Naive thymus-derived CD4-positive, alpha-beta T cell (primary cell): ENCODE data around the gene ANKRD36C. TPM values are rescaled to one million over a fixed set of nuclear protein-coding genes. Genes with fewer than 3 reads are reported as not detected.
"Not testable (repeated sequence)": the region's sequence is repeated elsewhere in the genome, so short reads cannot be mapped to it uniquely, and the experiment has no call there.

Experiments
- ATAC-seq: fragments of 150-1000 bp; cut with Tn5 transposase; 2 replicates; pipeline ENCODE4 v1.10.0; 2021; ENCODE audit warnings: mild to moderate bottlenecking, moderate library complexity
- CTCF ChIA-PET: fragments of 350-600 bp; sonication (Branson Sonifier 250); formaldehyde crosslinking; loops from one replicate; lab custom pipeline; 2021; ENCODE audit warnings: antibody characterized with exemption; lab: Charles Lee
- POLR2A ChIA-PET: fragments of 350-600 bp; sonication (Branson Sonifier 250); formaldehyde crosslinking; loops from one replicate; lab custom pipeline; 2021; ENCODE audit warnings: antibody characterized with exemption, inconsistent platforms; lab: Charles Lee
- DNase-seq, 9 donors: peaks; one replicate each; pipeline versions ENCODE4 v3.0.0 to v3.0.0-alpha.2; 2020 to 2022; ENCODE audit warnings: mixed read lengths in 1 of 9
- H3K27ac ChIP-seq: one replicate; pipeline ENCODE4 v1.7.0; 2013; ENCODE audit warnings: mild to moderate bottlenecking, low read depth, low read length, moderate library complexity
- H3K27me3 ChIP-seq, 2 donors: one replicate each; pipeline ENCODE4 v1.7.0; 2013; ENCODE audit warnings: low read length in 2 of 2, mild to moderate bottlenecking in 2 of 2, moderate library complexity in 2 of 2; ENCODE audit not compliant: control insufficient read depth in 2 of 2, insufficient read depth in 2 of 2
- H3K36me3 ChIP-seq, 3 experiments: 1 replicate in 2 of 3; 2 replicates in 1 of 3; pipeline ENCODE4 v1.7.0; 2013; ENCODE audit warnings: low read length in 3 of 3, mild to moderate bottlenecking in 3 of 3, moderate library complexity in 1 of 3; ENCODE audit not compliant: insufficient read depth in 3 of 3, control insufficient read depth in 2 of 3
- H3K4me1 ChIP-seq, 2 donors: one replicate each; pipeline ENCODE4 v1.7.0; 2013; ENCODE audit warnings: low read length in 2 of 2, mild to moderate bottlenecking in 2 of 2, moderate library complexity in 1 of 2; ENCODE audit not compliant: control insufficient read depth in 2 of 2, insufficient read depth in 2 of 2
- H3K4me3 ChIP-seq: 2 replicates; pipeline ENCODE4 v1.7.0; 2013; ENCODE audit warnings: mild to moderate bottlenecking, low read length
- H3K9me3 ChIP-seq, 3 experiments: 1 replicate in 2 of 3; 2 replicates in 1 of 3; pipeline ENCODE4 v1.7.0; 2013; ENCODE audit warnings: low read length in 3 of 3; ENCODE audit not compliant: control insufficient read depth in 2 of 3
- H3K27ac Mint-ChIP-seq, 9 donors: one replicate each; pipeline ENCODE4 v1.8.0; 2020 to 2022; ENCODE audit warnings: mixed read lengths in 9 of 9, mild to moderate bottlenecking in 8 of 9, moderate library complexity in 5 of 9, inconsistent platforms in 2 of 9
- H3K27me3 Mint-ChIP-seq, 5 donors: one replicate each; pipeline ENCODE4 v1.8.0; 2021 to 2022; ENCODE audit warnings: mixed read lengths in 5 of 5, mild to moderate bottlenecking in 1 of 5
- H3K36me3 Mint-ChIP-seq, 5 donors: one replicate each; pipeline ENCODE4 v1.8.0; 2020 to 2022; ENCODE audit warnings: mixed read lengths in 5 of 5, mild to moderate bottlenecking in 3 of 5, inconsistent platforms in 1 of 5
- H3K4me1 Mint-ChIP-seq, 7 donors: one replicate each; pipeline ENCODE4 v1.8.0; 2020 to 2022; ENCODE audit warnings: mixed read lengths in 7 of 7, mild to moderate bottlenecking in 3 of 7, inconsistent platforms in 1 of 7
- H3K4me3 Mint-ChIP-seq, 10 donors: one replicate each; pipeline ENCODE4 v1.8.0; 2020 to 2022; ENCODE audit warnings: mild to moderate bottlenecking in 10 of 10, mixed read lengths in 10 of 10, moderate library complexity in 6 of 10, inconsistent platforms in 2 of 10
- H3K9me3 Mint-ChIP-seq, 11 donors: one replicate each; pipeline ENCODE4 v1.8.0; 2020 to 2022; ENCODE audit warnings: mixed read lengths in 11 of 11, mild to moderate bottlenecking in 4 of 11, inconsistent platforms in 1 of 11, moderate library complexity in 1 of 11
- intact Hi-C, 2 donors: fragments of 100-400 bp; cut with micrococcal nuclease; formaldehyde crosslinking; loops; one replicate each; pipeline ENCODE4 v1.15.1; 2023
- polyA plus RNA-seq, 2 donors: library from polyadenylated mRNA; unstranded; fragments of 300-500 nt; fragmentation: Illumina TruSeq; gene quantifications; one replicate each; pipeline ENCODE4 v1.2.3, GENCODE V29; 2021
- total RNA-seq, 6 experiments: library from RNA in 5 of 6; stranded (reverse) in 5 of 6; gene quantifications; 1 replicate in 5 of 6; 2 replicates in 1 of 6; pipeline ENCODE4 v1.2.3 and lab custom pipeline; 2021 to 2026

The ANKRD36C gene
- total RNA-seq (10 to 100 TPM; 62.4 to 96.9 (median 79.3) TPM), polyA plus RNA-seq (10 to 100 TPM; 12.7 to 18.5 TPM), total RNA-seq (lab: John Stamatoyannopoulos, UW) (174 reads per million, percentile 92 among the genes with 10 or more reads in this experiment)

- CTCF ChIA-PET: interaction anchor here (1.3 to 1.6 kb wide), 2 partner anchors 127 to 151 kb away, joined by 4 to 13 read pairs; no protein-coding TSS in a partner anchor
- peak within 1 kb of the TSS; percentile 93 to 99 (median 96) for H3K4me3 Mint-ChIP-seq
- H3K27me3 ChIP-seq, H3K36me3 ChIP-seq, H3K4me1 Mint-ChIP-seq, H3K9me3 Mint-ChIP-seq, H3K9me3 ChIP-seq, H3K4me1 ChIP-seq, H3K36me3 Mint-ChIP-seq: not testable (repeated sequence)
- H3K27ac Mint-ChIP-seq: peak within 1 kb of the TSS; percentile 92 to 99 (median 98)
- Histone ChIP-seq H3K4me3 (peak within 1 kb of the TSS; percentile 82), H3K27ac (peak within 1 kb of the TSS; percentile 83)
- peak; percentile 90 for ATAC-seq
- POLR2A ChIA-PET: interaction anchor here (0.7 kb wide), 1 partner anchor 209 kb away, joined by 3 read pairs; no protein-coding TSS in a partner anchor
- DNase-seq: peak in 8 of 9 donors; percentile 31 to 65 (median 52)
- H3K27me3 Mint-ChIP-seq: peaks cover 0 to 30% (median 19%) of the 10 kb centered on the region in 5 donors
- intact Hi-C loops: loop anchor here (1.0 to 5.0 kb wide), 5 partner anchors 125 to 276 kb away; partner anchors contain the start of genes ADRA2B (in 1 of the 2), CIAO1 (in 1 of the 2), STARD7 (in 1 of the 2) and TMEM127 (in 1 of the 2)
Observed at GRCh38 chr2:95991351-95992094, at the start of gene ANKRD36C. Gene ANKRD36C (minus strand): TSS chr2:95991824. CDS start chr2:95991708, 116 bp downstream.

- not testable (repeated sequence) for H3K36me3 ChIP-seq
Observed at GRCh38 chr2:96035554-96035953, 43.9 kb upstream of the ANKRD36C start.

GRCh38 chr2:96034792-96035191 is 43.2 kb upstream of the ANKRD36C start, which contains the start of gene GPAT2:
Gene GPAT2 (minus strand): TSS chr2:96034916. CDS start chr2:96032359, 2,557 bp downstream.
- H3K36me3 ChIP-seq, H3K27ac ChIP-seq, H3K27ac Mint-ChIP-seq, H3K4me3 ChIP-seq, POLR2A ChIA-PET, DNase-seq, H3K4me1 Mint-ChIP-seq, H3K27me3 Mint-ChIP-seq, H3K27me3 ChIP-seq, H3K36me3 Mint-ChIP-seq, H3K9me3 Mint-ChIP-seq, H3K4me3 Mint-ChIP-seq, H3K9me3 ChIP-seq, intact Hi-C loops, CTCF ChIA-PET, H3K4me1 ChIP-seq: not testable (repeated sequence)
- ATAC-seq: peak; percentile 21

More at GRCh38 chr2:96035554-96035953, 43.9 kb upstream of the ANKRD36C start:
- POLR2A ChIA-PET, H3K27ac Mint-ChIP-seq, H3K4me3 Mint-ChIP-seq, H3K9me3 ChIP-seq, H3K27me3 ChIP-seq, H3K4me1 Mint-ChIP-seq, intact Hi-C loops, H3K27me3 Mint-ChIP-seq, ATAC-seq, DNase-seq, H3K27ac ChIP-seq, H3K36me3 Mint-ChIP-seq, H3K4me1 ChIP-seq, CTCF ChIA-PET, H3K4me3 ChIP-seq, H3K9me3 Mint-ChIP-seq: not testable (repeated sequence)

GRCh38 chr2:96033997-96034396 is 42.4 kb upstream of the ANKRD36C start:
- H3K36me3 ChIP-seq, H3K4me1 ChIP-seq, H3K36me3 Mint-ChIP-seq, intact Hi-C loops, H3K9me3 ChIP-seq, H3K27ac Mint-ChIP-seq, DNase-seq, POLR2A ChIA-PET, CTCF ChIA-PET, H3K27me3 ChIP-seq, ATAC-seq, H3K4me3 Mint-ChIP-seq, H3K4me1 Mint-ChIP-seq, H3K9me3 Mint-ChIP-seq, H3K27ac ChIP-seq, H3K27me3 Mint-ChIP-seq, H3K4me3 ChIP-seq: not testable (repeated sequence)

- H3K36me3 Mint-ChIP-seq, H3K9me3 ChIP-seq, DNase-seq, H3K27ac ChIP-seq, H3K4me3 Mint-ChIP-seq, H3K27me3 Mint-ChIP-seq, intact Hi-C loops, ATAC-seq, H3K4me1 ChIP-seq, POLR2A ChIA-PET, H3K9me3 Mint-ChIP-seq, H3K27ac Mint-ChIP-seq, H3K4me3 ChIP-seq, CTCF ChIA-PET, H3K4me1 Mint-ChIP-seq, H3K36me3 ChIP-seq, H3K27me3 ChIP-seq: not testable (repeated sequence)
Observed at GRCh38 chr2:96027725-96028325, 36.2 kb upstream of the ANKRD36C start.

GRCh38 chr2:96025755-96026154 is 34.1 kb upstream of the ANKRD36C start:
- POLR2A ChIA-PET, H3K4me3 ChIP-seq, H3K27ac Mint-ChIP-seq, H3K9me3 Mint-ChIP-seq, intact Hi-C loops, H3K4me1 ChIP-seq, H3K4me3 Mint-ChIP-seq, H3K36me3 Mint-ChIP-seq, H3K4me1 Mint-ChIP-seq, DNase-seq, CTCF ChIA-PET, ATAC-seq, H3K27me3 ChIP-seq, H3K36me3 ChIP-seq, H3K9me3 ChIP-seq, H3K27me3 Mint-ChIP-seq, H3K27ac ChIP-seq: not testable (repeated sequence)
